COR-L47 (cell line): ENCODE data around the gene ZNF558.

Experiments
- DNase-seq: peaks from one replicate; lab custom pipeline; 2025; lab: John Stamatoyannopoulos, UW

ZNF558 gene

DNA sequence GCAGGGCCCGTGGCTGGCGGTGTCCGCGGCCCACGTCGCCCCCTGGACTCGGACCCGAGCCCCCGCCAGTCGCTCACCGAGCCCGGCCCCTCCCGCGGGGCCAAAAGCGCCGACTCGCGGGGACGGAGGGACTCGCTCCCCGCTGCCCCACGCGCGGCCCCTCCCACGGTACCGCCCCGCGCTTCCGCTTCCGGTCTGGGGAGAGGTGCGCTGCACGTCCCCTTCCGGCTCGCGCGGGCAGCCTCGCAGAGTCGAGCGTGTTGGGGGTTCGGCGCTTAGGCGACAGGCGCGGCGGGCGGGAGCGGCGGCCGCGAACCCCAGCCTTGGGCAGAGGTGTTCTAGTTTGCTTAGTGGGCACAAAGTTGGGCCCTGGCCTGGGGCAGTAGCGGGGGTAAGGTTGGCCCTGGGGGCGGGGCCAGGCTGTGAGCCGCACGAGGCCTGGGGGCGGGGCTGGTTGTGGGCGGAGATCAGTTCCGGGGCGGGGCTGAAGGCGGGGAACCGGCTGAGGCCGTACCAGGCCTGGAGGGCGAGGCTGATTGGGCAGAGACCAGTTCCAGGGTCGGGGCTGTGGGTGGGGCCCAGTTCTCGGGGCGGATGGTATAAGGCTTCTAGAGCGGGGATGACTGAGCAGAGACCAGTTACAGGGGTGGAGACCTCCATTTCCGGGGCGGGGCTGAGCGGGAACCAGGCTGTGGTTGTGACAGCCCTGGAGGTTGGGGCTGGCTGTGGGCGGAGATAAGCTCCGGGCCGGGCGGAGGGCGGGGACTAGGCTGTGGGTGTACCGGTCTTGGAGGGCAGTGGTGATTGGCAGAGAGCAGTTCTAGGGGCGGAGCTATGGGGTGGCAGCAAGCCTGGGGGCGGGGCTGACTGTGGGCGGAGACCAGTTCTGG lies at the start of gene ZNF558, which contains the start of gene MBD3L1:
ZNF558 (minus strand) TSS at position 173 of the 890 bp plus-strand sequence. CDS start 9,645 bp downstream, outside the sequence.
MBD3L1 (plus strand) TSS at position 246 of the 890 bp plus-strand sequence. CDS start 10,302 bp downstream, outside the sequence.
- DNase-seq = peak; percentile 96

DNA sequence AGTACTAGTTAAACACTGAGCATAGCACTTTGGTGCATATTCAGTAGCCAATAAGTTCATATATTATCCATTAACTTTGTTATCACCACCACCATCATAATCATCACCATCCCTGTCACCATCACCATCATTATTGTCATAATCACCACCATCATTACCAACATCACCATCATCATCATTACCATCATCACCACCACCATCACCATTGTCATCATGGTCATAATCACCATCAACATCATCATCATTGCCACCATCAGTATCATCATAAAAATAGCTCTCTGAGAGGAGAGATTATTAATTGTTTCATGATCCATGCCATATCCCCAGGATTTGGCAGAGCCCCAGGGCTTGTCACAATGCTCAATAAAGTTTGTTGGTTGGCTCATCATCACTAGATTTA lies 49.4 kb upstream of the ZNF558 start:
- no peak for DNase-seq

DNA sequence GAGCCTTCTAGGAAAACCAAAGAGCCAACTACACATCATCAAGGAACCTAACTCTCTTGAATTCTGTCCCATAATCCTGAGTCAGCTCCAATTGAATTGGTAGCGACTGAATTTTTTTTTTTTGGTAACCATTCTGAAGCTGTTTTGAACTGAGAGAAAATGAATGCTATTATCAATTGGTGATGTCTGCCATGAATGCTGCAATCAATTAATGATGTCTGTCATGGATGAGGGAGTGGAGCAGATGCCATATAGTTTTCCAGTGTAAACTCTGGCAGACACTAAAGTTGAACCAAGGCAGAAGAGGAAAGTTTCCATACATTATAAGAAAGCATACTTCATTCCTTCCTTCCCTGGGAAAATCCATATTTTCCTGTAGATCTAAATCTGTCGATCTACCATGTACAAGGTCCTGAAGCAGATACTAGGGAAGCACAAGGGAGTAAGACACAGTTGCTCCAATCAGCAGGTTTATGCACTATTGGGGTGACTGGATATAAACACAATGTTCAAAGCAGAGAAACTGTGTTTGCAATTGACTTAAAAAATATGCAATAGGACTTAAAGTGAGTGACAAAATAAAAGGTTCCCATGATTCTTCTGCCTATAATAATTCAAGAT lies 48.9 kb upstream of the ZNF558 start:
- no peak for DNase-seq

DNA sequence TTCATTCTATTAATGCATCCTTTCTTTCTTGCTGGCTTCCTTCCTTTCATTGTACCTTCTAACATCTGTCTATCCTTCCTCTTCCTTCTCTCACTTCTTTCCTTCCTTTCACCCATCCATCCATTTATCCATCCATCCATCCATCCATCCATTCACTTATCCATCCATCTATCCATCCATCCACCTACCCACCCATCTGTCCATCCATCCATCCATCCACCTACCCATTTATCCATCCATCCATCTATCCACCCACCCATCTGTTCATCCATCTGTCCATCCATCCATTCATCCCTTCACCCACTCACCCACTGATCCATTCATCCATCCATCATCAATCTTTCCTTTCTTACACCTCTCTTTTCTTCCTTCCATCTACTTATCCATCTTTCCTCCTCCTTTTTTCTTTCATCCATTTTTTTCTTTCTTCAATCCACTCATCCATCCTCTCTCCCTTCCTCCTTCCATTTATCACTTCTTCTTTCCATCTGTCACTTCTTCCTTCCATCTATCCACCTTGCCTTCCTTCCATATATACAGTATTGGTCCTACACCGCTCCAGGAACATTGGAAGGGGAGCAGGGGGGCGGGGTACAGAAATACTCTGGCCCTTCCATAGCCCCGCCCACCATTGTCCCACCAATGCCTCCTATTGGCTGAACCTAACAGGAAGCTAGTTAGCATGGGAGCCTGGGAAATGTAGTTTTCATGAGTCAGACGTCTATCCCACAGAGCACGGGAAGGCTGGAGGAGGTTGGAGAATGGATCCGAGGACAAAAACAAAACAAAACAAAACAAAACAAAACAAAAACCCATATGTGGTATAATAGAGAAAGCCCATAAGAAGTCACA lies 46.0 kb upstream of the ZNF558 start:
- no peak for DNase-seq

DNA sequence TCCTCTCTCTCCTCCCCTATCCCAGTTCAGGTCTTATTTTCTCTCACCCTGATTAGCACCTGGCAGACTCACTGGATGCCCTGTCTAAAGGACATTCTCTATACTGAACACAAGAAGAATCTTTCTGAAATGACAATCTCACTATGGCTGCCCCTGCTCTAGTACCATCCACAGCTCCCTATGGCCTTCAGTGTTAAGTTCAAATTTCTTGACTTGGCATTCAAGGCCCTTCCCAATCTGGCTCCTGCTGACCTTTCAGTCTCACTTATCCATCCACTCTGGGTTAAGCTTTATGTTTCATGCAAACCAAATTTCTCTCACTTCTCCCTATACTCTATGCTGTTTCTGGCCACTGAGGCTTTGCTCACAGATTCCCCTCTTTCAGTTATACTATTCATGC lies 34.2 kb upstream of the ZNF558 start:
- DNase-seq = no peak

DNA sequence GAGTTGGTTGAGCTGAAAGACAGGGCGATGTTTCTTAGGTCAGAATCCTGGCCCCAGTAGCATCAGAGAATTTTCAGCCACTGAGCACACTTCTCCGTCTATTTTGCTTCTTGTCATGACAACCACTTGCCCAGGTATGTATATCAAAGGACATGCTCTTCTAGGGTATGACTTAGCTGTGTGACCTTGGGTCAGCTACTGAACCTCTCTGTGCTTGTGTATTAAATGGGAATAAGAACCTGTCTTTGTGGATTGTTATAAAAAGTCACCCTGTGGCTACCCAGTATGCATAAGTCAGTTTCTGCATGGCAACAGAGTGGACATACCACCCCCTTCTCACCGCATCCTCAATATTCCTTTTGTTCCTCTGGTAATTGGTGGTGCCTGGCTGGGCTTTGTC lies 26.2 kb upstream of the ZNF558 start:
- DNase-seq = no peak

DNA sequence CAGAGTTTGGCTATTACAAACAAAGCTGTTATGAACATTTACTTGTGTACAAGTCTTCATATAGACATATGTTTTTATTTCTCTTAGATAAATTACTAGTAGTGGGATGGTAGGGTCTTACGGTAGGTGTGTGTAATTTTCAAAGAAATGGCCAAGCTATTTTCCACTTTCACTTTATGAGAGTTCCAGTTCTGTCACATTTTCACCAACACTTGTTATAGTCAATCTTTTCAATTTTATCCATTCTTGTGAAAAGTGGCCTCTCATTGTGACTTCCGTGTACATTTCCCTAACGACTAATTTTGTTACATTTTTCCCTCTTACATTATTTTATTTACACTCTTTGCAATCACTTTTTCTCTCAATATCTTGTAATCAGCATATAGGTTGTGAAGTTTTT lies 18.4 kb upstream of the ZNF558 start:
- DNase-seq = no peak

DNA sequence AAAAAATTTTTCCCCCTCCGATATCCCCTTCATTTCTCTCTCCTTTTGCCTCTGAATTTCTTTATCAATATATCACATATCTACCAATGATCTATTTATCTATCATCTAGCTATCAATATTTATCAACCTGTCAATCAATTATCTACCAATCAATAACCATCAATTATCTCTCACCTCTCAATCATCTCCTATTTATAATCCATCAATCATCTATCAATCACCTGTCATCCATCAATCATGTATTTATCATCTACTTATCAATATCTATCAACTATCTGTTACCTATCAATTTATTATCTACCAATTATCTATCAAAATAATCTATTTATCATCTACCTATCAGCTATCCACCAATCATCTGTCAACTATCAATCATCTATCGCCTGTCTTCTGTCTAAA lies 17.1 kb upstream of the ZNF558 start:
- DNase-seq = no peak

DNA sequence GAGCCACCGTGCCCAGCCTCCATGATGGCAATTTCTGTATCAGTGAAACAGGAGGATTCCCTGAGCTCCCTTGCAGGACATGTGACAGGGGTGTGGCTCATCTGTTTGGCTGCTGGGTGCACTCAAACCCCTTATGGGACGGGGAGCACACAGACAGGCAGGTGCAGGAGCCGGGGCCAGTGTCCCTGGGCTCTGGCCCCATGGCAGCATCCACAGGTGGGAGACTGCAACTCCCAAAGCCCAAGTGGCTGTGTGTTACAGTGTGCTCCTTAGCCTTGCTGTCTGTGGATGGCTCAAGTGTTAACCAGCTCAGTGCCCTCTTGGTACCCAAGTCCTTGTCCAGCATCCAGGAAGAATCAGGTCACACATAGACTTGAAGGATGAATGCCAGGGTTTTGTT lies 14.7 kb upstream of the ZNF558 start:
- no peak for DNase-seq

DNA sequence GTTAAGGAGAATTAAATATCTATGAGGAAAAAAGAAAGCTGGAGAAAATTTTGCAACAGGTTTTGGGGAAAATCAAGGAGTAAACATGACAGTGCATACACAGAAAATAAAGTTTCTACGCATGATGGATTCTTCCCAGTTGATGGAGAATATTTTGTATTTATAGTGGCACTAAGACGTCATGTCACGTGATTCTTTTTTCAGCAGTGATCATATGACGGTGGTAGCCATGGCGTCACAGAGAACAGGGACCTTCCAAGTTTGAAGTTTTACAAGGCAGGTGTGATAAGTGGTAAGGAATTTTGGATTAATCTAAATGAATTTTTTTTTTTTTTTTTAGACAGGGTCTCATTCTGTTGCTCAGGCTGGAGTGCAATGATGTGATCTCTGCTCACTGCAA lies 8.6 kb upstream of the ZNF558 start:
- no peak for DNase-seq

DNA sequence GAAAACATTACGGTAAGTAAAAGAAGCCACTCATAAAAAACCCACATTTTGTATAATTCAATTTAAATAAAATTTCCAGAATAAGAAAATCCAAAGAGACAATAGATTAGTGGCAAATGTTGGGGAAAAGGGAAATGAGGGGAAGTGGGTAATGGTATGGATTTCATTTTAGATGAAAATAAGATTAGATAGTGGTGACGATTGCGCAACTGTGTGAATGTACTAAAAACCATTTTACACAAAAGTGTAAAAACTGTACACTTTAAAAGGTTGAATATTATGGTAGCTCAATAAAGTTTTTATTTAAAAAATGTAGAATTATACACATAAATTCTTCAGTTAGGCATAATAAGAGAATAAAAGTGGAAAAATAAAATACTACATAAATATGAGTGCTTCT lies 3.8 kb upstream of the ZNF558 start:
- DNase-seq = no peak

DNA sequence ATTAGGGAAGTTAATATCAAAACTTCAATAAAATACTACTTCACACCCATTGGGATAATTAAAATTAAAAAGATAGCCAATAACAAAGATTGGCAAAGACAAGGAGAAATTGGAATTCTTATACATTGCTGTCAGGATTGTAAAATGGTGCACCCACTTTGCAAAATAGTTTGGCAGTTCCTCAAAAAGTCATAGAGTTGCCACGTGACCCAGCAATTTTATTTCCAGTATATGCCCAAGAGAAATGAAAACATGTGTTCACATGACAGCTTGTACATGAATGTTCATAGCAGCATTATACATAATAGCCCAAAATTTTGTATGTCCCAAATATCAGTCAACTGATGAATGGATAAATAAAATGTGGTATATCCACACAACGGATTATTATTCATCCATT lies 3.3 kb upstream of the ZNF558 start:
- DNase-seq = no peak

DNA sequence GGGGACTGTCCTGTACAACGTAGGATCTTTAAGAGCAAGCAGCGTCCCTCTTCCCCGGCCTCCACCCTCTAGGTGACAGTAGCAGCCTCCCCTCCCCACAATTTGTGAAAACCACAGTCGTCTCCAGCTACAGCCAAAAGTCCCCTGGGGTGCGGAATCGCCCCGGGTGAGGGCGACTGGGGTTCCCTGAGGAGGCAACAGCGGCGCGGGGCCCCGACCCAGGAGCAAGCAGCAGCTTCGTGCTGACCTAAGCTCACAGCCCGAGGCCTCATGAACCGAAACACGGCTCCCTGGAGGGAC lies 322 bp downstream of the ZNF558 start:
- DNase-seq = peak; percentile 44

DNA sequence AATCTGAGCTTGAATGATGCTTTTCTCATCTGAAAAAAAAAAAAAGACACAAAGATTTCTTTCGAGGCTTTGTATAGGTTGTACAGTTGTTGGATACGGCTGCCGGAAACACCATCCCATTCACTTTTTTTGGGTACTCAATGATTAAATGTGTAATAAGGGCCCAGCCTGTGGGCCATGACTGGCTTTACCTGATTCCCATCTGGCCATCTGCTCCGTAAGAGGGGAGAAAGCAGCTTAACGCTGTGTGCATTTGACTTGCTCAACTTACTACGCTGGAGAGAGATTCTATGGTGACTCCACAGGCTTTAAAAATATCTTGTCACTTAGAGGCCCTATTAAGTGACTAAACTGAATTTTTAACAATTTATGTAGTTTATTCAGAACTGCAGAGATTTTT lies 731 bp downstream of the ZNF558 start:
- no peak for DNase-seq

DNA sequence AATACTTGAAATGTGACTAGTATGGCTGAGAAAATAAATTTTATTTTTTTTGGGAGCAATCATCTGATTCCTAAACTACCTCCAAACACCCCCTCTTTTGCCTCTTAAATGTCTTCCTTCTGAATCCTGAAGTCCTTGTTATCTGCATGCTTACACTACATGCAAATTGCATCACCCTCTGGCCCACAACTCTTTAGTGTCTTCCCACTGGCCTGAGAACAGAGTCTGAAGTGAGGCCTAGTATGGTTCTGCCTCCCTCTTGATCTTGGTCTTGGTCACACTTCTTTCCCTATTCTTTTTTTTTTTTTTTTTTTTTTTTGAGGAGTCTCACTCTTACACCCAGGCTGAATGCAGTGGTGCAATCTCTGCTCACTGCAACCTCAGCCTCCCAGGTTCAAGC lies 4.8 kb downstream of the ZNF558 start:
- DNase-seq = no peak

DNA sequence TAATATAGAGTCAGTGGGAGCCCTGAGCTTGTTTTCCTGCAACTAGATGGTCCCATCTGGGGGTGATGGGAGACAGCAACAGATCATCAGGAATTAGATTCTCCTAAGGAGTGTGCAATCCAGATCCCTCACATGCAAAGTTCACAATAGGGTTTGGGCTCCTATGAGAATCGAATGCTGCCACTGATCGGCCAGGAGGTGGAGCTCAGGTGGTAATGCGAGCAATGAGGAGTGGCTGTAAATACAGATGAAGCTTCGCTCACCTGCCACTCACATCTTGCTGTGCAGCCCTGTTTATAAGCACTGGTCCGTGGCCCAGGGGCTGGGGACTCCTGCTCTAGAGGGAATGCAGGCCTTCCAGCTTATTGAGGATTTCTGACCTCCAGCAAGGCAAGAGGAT lies 5.7 kb downstream of the ZNF558 start:
- no peak for DNase-seq

DNA sequence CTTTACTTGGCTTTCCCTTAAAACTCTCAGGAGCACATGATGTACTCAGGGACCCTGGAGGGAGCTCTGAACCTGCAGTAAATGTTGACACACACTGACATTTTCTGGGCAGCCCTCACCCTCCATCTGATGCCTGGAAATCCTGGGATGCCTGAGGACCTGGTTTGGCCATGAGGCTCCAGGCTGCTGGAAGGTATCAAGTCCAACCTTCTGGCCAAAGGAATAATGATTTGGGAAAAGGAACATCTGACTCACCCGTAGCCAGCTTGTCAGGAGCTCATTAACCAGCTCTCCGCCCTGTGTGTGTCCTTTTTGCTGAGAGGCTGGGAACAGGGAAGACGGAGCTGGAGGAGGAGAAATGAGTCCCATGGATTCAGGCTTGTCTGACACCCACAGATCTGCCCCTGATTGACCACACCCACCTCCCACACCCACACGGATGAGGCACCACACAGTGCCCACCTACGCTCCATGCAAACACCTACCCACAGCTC lies 10.3 kb downstream of the ZNF558 start:
- DNase-seq = no peak

DNA sequence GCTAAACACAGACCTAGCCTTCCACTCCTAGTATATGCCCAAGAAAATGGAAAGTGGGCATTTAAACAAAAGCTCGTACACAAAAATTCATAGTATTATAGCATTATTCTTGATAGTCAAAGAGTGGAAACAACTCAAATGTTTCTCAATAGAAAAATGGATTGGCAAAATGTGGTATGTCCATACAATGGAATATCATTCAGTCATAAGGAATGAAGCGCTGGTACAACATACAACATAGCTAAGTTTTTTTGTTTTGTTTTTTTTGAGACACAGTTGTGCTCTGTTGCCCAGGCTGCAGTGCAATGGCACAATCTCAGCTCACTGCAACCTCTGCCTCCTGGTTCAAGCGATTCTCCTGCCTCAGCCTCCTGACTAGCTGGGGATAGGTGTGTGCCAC lies 11.9 kb downstream of the ZNF558 start:
- DNase-seq = no peak

DNA sequence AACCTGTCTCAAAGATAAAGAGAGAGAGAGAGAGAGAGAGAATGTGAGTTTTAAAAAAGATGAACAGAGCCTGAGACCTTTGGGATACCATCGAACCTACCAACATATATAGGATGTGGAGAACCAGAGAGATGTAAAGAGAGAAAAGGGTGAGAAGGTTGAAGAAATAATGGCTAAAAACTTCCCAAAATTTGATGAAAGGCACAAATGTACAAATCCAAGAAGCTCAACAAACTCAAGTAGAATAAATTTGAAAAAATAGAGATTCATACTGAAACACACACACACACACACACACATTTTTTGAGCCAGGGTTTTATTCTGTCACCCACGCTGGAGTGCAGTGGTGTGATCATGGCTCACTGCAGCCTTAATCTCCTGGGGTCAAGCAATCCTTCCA lies 16.3 kb downstream of the ZNF558 start:
- no peak for DNase-seq

DNA sequence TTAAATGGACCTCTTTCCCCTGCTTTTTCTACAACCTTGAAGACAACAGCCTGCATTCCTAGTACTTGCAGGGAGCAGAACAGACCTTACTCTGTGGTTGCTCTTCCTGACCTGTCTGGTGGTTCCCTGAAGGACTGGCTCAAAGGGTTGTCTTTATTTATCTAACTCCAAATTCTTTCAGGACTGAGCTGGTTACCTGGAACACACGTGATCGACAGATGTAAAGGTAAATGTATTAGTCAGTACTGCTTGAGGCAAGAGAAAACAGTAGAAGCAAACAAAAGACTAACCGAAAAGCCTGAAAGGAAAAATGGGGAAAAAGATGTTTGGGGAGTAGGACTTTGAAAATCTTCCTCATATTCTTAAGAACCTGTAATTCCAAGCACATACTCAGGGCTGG lies 17.9 kb downstream of the ZNF558 start:
- no peak for DNase-seq

DNA sequence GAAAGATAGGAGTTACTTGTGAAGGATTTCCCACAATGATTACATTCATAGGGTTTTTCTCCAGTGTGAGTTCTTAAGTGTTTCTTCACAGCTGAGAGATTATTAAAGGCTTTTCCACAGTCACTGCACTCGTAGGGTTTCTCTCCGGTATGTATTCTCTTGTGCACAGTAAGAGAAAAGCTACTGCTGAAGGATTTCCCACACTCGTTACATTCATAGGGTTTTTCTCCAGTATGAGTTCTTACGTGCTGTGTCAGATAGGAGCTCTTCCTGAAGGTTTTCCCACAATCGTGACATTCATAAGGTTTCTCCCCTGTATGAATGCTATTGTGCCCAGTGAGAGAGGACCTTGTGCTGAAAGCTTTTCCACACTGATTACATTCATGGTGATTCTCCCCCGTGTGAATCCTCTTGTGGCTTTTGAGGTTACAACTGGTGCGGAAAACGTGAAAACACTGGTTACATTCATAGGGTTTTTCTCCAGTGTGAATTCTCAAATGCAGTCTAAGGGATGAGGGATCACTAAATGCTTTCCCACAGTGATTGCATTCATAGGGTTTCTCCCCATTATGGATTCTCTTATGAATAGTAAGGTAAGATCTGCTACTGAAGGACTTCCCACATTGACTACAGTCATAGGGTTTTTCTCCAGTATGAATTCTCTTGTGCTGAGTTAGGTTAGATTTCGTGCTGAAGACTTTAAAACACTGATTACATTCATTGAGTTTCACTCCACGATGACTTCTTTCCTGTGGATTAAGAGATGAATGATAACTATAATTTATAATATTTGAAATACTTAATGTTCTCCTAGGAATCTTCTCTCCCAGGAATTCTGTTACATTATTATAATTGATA lies 20.6 kb downstream of the ZNF558 start:
- no peak for DNase-seq

DNA sequence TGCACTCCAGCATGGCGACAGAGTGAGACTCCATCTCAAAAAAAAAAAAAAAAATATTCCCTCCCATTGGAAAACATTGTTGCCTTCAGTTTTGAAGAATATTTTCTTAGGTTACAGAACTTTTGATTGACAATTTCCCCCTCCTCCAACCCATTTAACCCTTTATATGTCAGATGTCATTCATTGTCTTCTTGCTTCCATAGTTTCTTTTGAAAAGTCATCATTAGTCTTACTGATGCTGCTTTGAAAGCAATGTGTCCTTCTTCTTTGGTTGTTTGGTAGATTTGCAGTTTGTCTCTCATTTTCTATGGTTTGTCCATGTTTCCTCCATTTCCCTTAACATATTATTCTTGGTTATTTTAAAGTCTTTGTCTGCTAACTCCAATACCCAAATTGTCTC lies 25.4 kb downstream of the ZNF558 start:
- DNase-seq = no peak
